SW 1271 (cell line): Measurements from ENCODE around the gene ARHGAP22.

ENCODE experiments used
- DNase-seq, 2 experiments: peaks; one replicate each; lab custom pipeline; 2025; lab: John Stamatoyannopoulos, UW

ARHGAP22 gene

DNA sequence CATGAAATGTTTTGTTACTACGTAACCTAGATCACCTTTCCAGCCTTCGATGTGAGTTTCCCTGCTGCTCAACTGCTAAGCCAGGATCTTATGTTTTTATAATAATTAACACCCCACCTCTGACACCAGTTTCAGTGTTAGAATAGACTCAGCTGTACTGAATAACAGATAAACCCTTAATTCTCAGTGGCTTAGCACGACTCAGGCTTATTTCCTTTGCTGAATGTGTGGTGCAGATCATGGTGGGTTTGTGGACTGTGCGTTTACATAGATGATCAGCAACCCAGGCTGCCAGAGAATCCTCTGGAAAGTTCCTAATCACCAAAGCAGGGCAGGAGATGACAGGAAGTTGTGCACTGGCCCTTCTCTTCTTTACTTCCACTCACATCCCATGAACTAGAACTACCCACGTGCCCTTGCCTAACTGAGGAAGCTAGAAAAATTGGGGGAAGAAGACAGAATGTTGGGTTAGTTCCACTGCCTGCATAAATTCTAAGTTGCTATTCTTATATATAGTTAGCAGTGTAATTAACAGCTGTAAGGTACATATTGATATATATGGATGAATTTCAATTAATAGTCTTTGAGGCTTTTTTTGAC is 186.6 kb downstream of the ARHGAP22 start:
- DNase-seq = no peak

- no peak for DNase-seq
These were observed 187.5 kb downstream of the ARHGAP22 start for GRCh38 chr10:48417374-48417773.

DNA sequence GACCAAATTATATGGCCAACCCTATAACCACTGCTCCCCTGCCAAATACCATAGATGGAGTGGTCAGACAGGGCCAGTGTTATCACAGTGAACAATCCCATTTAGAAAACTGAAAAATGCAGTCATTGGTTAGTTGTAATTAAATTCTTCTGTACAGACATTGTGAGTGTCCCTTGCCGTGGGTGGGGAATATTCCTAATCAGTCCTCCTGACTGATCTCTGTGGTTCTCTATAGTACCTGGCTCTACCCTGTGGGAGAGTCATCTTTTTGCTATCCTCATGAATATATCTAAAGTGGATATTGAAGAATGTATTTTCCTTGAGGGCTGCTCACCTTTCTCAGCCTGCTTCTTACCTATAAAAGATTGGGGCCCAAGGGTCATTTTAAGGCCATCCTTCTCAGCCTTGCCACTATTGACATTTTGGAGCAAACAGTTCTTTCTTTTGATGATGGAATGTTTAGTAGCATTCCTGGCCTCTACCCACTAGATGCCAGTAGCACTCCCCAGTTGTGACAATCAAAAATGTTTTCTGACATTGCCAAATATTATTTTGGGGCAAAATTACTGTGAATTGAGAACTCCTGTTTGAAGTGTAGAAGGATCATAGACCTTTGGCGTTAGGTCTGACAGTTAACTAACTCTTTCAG is 188.2 kb downstream of the ARHGAP22 start:
- no peak for DNase-seq

DNA sequence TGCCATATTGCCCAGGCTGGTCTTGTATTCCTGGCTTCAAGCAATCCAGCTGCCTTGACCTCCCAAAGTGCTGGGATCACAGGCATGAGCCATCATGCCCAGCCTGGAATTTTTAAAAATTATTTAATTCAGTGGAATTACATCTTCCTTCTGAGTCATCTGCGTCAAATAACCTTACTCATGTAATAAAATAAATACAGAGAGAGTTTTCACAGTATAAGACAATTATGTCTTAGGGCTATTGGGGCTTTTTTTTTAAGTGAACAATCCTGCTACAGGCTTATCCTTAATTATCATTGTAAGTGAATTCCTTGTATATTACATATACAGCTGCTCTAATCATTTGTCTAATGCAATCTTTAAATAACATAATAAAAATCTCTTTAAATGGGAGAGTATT is 190.1 kb downstream of the ARHGAP22 start:
- no peak for DNase-seq

- DNase-seq = no peak
These were observed 190.7 kb downstream of the ARHGAP22 start for GRCh38 chr10:48414160-48414559.

- DNase-seq = no peak
These were observed 191.9 kb downstream of the ARHGAP22 start for GRCh38 chr10:48412933-48413332.

DNA sequence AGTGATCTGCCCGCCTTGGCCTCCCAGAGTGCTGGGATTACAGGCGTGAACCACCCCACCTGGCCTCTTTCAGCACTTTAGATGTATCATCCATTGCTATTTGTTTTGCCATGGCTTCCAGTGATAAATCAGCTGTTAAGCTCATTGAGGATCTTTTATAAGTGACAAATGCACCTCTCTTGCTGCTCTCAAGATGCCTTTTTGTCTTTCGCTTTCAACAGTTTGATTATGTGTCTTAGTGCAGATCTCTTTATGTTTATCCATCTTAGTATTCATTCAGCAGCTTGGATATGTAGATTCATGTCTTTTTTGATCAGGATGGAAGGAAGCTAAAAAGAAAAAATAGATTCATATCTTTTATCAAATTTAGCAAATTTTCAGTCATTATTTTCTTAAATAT is 192.8 kb downstream of the ARHGAP22 start:
- no peak for DNase-seq

- no peak for DNase-seq
These were observed 193.4 kb downstream of the ARHGAP22 start for GRCh38 chr10:48411510-48411909.

DNA sequence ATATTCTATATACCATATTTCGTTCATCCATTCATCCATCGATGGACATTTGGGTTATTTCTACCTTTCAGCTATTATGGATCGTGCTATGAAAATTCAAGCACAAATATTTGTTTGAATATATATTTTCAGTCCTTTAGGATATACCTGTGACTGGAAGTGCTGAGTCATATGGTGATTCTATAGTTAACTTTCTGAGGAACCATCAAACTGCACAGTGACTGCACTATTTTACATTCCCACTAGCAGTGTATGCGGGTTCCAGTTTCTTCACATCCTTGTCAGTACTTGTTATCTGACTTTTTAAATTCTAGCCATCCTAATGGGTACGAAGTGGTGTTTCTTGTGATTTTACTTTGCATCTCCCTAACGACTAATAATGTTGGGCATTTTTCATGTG is 194.4 kb downstream of the ARHGAP22 start:
- DNase-seq = no peak

DNA sequence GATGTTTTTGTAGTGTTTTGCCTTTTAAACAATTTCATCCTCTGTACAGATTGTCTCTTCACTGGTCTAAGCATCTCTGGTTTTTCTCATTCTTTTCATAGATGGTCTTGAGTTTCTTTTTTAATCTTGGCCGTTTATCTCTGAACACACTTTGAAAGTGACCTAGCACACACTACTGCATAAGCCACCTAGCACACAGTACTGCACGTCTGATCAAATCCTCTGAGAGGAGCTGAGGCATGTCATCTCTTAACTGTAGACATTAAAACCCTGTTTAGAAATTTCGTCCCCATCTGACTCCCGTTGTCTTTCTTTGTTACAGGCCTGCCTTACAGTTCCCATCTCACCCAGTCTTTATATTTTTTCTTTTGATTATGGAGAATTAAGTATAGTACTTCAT is 198.2 kb downstream of the ARHGAP22 start:
- DNase-seq = no peak

GRCh38 chr10:48406204-48406603 is 198.7 kb downstream of the ARHGAP22 start:
- DNase-seq = peak in 1 of 2 experiments; percentile 19

- no peak for DNase-seq
These were observed 200.2 kb downstream of the ARHGAP22 start for GRCh38 chr10:48404646-48405045.

DNA sequence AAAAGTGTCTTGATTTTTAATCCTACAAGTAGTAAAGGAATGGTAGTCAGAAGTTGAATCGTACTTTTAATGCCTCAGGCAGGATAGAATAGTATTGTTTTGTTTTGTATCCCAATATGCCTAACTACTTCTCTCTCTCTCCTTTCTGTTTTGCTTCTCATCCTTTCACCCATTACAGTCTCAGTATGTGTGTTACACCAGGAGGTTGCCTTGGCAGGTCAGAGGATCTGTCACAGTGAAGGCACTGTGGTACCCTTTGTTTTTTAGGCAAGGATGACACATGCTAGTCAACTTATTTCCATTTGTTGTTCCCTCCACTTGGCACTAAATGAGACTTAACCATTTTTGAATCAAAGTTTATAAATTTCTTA is 204.0 kb downstream of the ARHGAP22 start:
- DNase-seq = no peak

DNA sequence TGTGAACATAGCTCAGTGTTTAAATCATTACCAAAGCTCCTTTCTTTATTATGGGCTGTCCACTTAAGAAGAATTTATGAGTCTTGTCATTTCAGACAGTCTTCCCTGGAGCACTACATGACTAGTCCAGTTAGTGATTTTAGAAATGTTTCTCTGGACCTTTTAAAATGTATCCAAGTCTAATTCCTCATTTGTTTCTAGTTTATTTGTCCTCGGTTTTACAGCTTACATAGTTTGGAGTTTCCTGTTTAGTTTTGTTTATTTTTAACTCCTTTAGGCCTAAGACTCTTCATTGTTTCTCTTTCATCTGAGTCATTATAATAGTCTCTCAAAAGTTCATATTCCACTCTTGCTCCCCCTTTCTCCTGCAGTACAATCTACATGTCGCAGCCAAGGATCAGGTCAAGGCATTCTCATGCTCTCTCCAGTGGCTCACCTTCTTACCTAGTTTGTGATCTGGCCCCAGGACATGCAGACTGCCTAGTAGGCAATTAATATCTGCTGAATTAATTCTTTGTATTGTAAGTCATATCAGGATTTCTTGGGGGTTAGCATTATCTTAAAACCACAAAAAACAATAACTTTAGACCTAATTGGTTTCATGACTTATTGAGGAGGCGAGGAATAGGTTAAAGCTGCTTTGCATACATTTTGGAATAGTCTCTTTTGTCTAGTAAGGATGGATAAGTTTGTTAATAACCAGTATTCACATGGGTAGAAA is 204.6 kb downstream of the ARHGAP22 start:
- no peak for DNase-seq

- DNase-seq = no peak
These were observed 205.3 kb downstream of the ARHGAP22 start for GRCh38 chr10:48399551-48399950.

- DNase-seq = no peak
These were observed 205.8 kb downstream of the ARHGAP22 start for GRCh38 chr10:48399056-48399541.

- DNase-seq = no peak
These were observed 206.6 kb downstream of the ARHGAP22 start for GRCh38 chr10:48398261-48398660.
